ENCODE results near the gene PXYLP1. TPM values are rescaled to one million over a fixed set of nuclear protein-coding genes. Genes with fewer than 3 reads are reported as not detected.

Gene PXYLP1
- total RNA-seq, 4 donors from 2014 or later, result 9.9 to 11.7 (median 10.0) TPM

- no peak for DNase-seq (ENCODE audit: low spot score in 2 of 2)
- no peak for TF ChIP-seq EP300 (IDR thresholded peaks at IDR 0.05)
- TF ChIP-seq CTCF (IDR thresholded peaks at IDR 0.05), result no peak
- no peak for TF ChIP-seq POLR2A (IDR thresholded peaks at IDR 0.05)
- Histone ChIP-seq H3K36me3 (peaks cover 0 to 23% (median 0%) of the 10 kb centered on the region in 3 donors), H3K27me3 (no peaks in the 10 kb centered on the region), H3K9me3 (no peaks in the 10 kb centered on the region), H3K4me1 (no peaks in the 10 kb centered on the region), H3K27ac (no peak overlapping the region), H3K4me3 (no peak overlapping the region)
- WGBS, 2 donors, result 93 to 97% methylated on average over 2 of the region's 2 CpGs
Observed at GRCh38 chr3:141258973-141259372, 27.3 kb downstream of the PXYLP1 start.

- peaks cover 0 to 28% (median 0%) of the 10 kb centered on the region in 3 donors for H3K36me3 ChIP-seq
- no peaks in the 10 kb centered on the region for H3K9me3 ChIP-seq
- DNase-seq (ENCODE audit: low spot score in 2 of 2), result no peak
- no peaks in the 10 kb centered on the region for H3K4me1 ChIP-seq
- no peak overlapping the region for H3K27ac ChIP-seq
- 60 to 62% methylated on average over 15 of the region's 15 CpGs for whole genome bisulfite sequencing, 2 donors
- no peak for TF ChIP-seq EP300 (IDR thresholded peaks at IDR 0.05)
- no peak for TF ChIP-seq POLR2A (IDR thresholded peaks at IDR 0.05)
- no peak for TF ChIP-seq CTCF (IDR thresholded peaks at IDR 0.05)
- H3K4me3 ChIP-seq, result no peak overlapping the region
- no peaks in the 10 kb centered on the region for H3K27me3 ChIP-seq
Observed at GRCh38 chr3:141259821-141260629, 28.4 kb downstream of the PXYLP1 start.

- no peaks in the 10 kb centered on the region for H3K4me1 ChIP-seq
- peaks cover 0 to 31% (median 0%) of the 10 kb centered on the region in 3 donors for H3K36me3 ChIP-seq
- no peak overlapping the region for H3K4me3 ChIP-seq
- H3K27me3 ChIP-seq, result no peaks in the 10 kb centered on the region
- H3K27ac ChIP-seq, result no peak overlapping the region
- TF ChIP-seq EP300 (IDR thresholded peaks at IDR 0.05) (no peak), POLR2A (IDR thresholded peaks at IDR 0.05) (no peak), CTCF (IDR thresholded peaks at IDR 0.05) (no peak)
- no peaks in the 10 kb centered on the region for H3K9me3 ChIP-seq
- 93 to 95% methylated on average over 2 of the region's 2 CpGs for WGBS, 2 donors
- DNase-seq (ENCODE audit: low spot score in 2 of 2), result no peak
Observed at GRCh38 chr3:141260630-141260927, 29.0 kb downstream of the PXYLP1 start.

GRCh38 chr3:141261472-141262307, 30.1 kb downstream of the PXYLP1 start:
- H3K9me3 ChIP-seq, result no peaks in the 10 kb centered on the region
- H3K4me1 ChIP-seq, result no peaks in the 10 kb centered on the region
- no peak overlapping the region for H3K27ac ChIP-seq
- no peak overlapping the region for H3K4me3 ChIP-seq
- no peak for TF ChIP-seq EP300 (IDR thresholded peaks at IDR 0.05)
- H3K36me3 ChIP-seq, result peaks cover 0 to 31% (median 0%) of the 10 kb centered on the region in 3 donors
- H3K27me3 ChIP-seq, result no peaks in the 10 kb centered on the region
- WGBS, 2 donors, result 72 to 77% methylated on average over 8 of the region's 8 CpGs
- DNase-seq (ENCODE audit: low spot score in 2 of 2), result no peak

- DNase-seq (ENCODE audit: low spot score in 2 of 2), result no peak
- Histone ChIP-seq H3K27ac (no peak overlapping the region), H3K4me1 (no peaks in the 10 kb centered on the region), H3K4me3 (no peak overlapping the region), H3K36me3 (peaks cover 0 to 31% (median 0%) of the 10 kb centered on the region in 3 donors), H3K9me3 (no peaks in the 10 kb centered on the region), H3K27me3 (no peaks in the 10 kb centered on the region)
- TF ChIP-seq CTCF (IDR thresholded peaks at IDR 0.05), result no peak
- no peak for TF ChIP-seq EP300 (IDR thresholded peaks at IDR 0.05)
- no peak for TF ChIP-seq POLR2A (IDR thresholded peaks at IDR 0.05)
- WGBS, 2 donors, result 81% methylated on average over 4 of the region's 4 CpGs
Observed at GRCh38 chr3:141262308-141262705, 30.7 kb downstream of the PXYLP1 start.

Data from tibial nerve (tissue), 4 donors.